Measurements from ENCODE around the gene PRKCZ.
"Not testable (repeated sequence)": the region's sequence is repeated elsewhere in the genome, so short reads cannot be mapped to it uniquely, and the experiment has no call there.

DNA sequence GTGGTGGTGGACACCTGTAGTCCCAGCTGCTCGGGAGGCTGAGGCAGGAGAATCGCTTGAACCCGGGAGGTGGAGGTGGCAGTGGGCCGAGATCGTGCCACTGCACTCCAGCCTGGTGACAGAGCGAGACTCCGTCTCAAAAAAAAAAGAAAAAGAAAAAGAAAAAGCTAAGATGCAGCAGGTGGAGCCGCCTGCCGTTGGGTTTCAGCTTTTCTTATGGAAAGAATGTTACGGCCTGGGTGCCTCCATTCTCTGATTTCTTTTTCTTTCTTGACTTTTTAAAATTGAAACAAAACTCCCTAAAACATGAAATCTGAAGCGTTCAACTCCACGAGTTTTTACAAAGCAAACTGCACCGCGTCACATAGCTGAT is 64.4 kb downstream of the PRKCZ start:
- not testable (repeated sequence) for TF ChIP-seq POLR2A, TAF1, POU2F2 (IDR thresholded peaks at IDR 0.05; ENCODE audit: low read depth, low read length)
